ENCODE measurements around the gene SSRP1.

The SSRP1 gene

GRCh38 chr11:57277845-57278720 is 57.6 kb downstream of the SSRP1 start:
- Histone ChIP-seq H3K9me3 (ENCODE audit: low read depth, low read length) (no peaks in the 10 kb centered on the region), H3K9ac (ENCODE audit: insufficient read length) (peak overlapping the region; percentile 69), H3K27ac (no peak overlapping the region), H3K4me3 (peak overlapping the region; percentile 55), H3K36me3 (ENCODE audit: insufficient read depth, low read length) (no peaks in the 10 kb centered on the region)
- no peak for DNase-seq (ENCODE audit: low read depth, low spot score)
- TF ChIP-seq EZH2 (IDR thresholded peaks at IDR 0.05) (no peak), FOXP2 (optimal IDR thresholded peaks at IDR 0.05; ENCODE audit: control extremely low read depth, extremely low read length, insufficient read depth) (no peak), POLR2AphosphoS5 (IDR thresholded peaks at IDR 0.05; ENCODE audit: borderline replicate concordance, low read depth, low read length) (no peak)

GRCh38 chr11:57276971-57277675 is 58.6 kb downstream of the SSRP1 start:
- Histone ChIP-seq H3K36me3 (ENCODE audit: insufficient read depth, low read length) (no peaks in the 10 kb centered on the region), H3K27ac (no peak overlapping the region), H3K9ac (ENCODE audit: insufficient read length) (no peak overlapping the region), H3K4me3 (no peak overlapping the region; the same call in 1 of the 2 replicates), H3K9me3 (ENCODE audit: low read depth, low read length) (no peaks in the 10 kb centered on the region)
- DNase-seq (ENCODE audit: low read depth, low spot score), result no peak
- TF ChIP-seq FOXP2 (optimal IDR thresholded peaks at IDR 0.05; ENCODE audit: control extremely low read depth, extremely low read length, insufficient read depth) (no peak), EZH2 (IDR thresholded peaks at IDR 0.05) (no peak), POLR2AphosphoS5 (IDR thresholded peaks at IDR 0.05; ENCODE audit: borderline replicate concordance, low read depth, low read length) (no peak)

- DNase-seq (ENCODE audit: low read depth, low spot score), result no peak
- Histone ChIP-seq H3K9ac (ENCODE audit: insufficient read length) (no peak overlapping the region), H3K4me3 (no peak overlapping the region), H3K36me3 (ENCODE audit: insufficient read depth, low read length) (no peaks in the 10 kb centered on the region), H3K9me3 (ENCODE audit: low read depth, low read length) (no peaks in the 10 kb centered on the region), H3K27ac (no peak overlapping the region)
- TF ChIP-seq POLR2AphosphoS5 (IDR thresholded peaks at IDR 0.05; ENCODE audit: borderline replicate concordance, low read depth, low read length), result no peak
- TF ChIP-seq EZH2 (IDR thresholded peaks at IDR 0.05), result no peak
- no peak for TF ChIP-seq FOXP2 (optimal IDR thresholded peaks at IDR 0.05; ENCODE audit: control extremely low read depth, extremely low read length, insufficient read depth)
Observed at GRCh38 chr11:57276169-57276970, 59.3 kb downstream of the SSRP1 start.

Measured in SK-N-MC (cell line).